Mucosa of gallbladder (tissue), 1 donor: Measurements from ENCODE around the gene FMNL2. TPM values are rescaled to one million over a fixed set of nuclear protein-coding genes. Genes with fewer than 3 reads are reported as not detected.
"Not testable (repeated sequence)": the region's sequence is repeated elsewhere in the genome, so short reads cannot be mapped to it uniquely, and the experiment has no call there.

Experiments used
- DNase-seq: peaks from one replicate; pipeline ENCODE4 v3.0.0-alpha.2; 2020; ENCODE audit warnings: low spot score
- total RNA-seq: library from RNA; stranded (reverse); gene quantifications from one replicate; pipeline ENCODE4 v1.2.1, GENCODE V29; 2021
- donor health status: DM: no; HTN: no; CAD: no.

The FMNL2 gene
- total RNA-seq, 1 donor from 2014 or later = 24.7 TPM

- no peak for DNase-seq
Observed at GRCh38 chr2:152470861-152471854, 136.2 kb downstream of the FMNL2 start.

- DNase-seq = no peak
Observed at GRCh38 chr2:152472481-152472887, 137.5 kb downstream of the FMNL2 start.

GRCh38 chr2:152473151-152473857, 138.3 kb downstream of the FMNL2 start:
- no peak for DNase-seq

GRCh38 chr2:152474523-152474922, 139.5 kb downstream of the FMNL2 start:
- DNase-seq = not testable (repeated sequence)

- DNase-seq = no peak
Observed at GRCh38 chr2:152475982-152476381, 141.0 kb downstream of the FMNL2 start.

- no peak for DNase-seq
Observed at GRCh38 chr2:152477347-152478092, 142.5 kb downstream of the FMNL2 start.

- DNase-seq = no peak
Observed at GRCh38 chr2:152479282-152479681, 144.3 kb downstream of the FMNL2 start.

GRCh38 chr2:152480821-152481399, 145.9 kb downstream of the FMNL2 start:
- DNase-seq = no peak

- DNase-seq = no peak
Observed at GRCh38 chr2:152481881-152482583, 147.1 kb downstream of the FMNL2 start.

GRCh38 chr2:152483276-152484063, 148.5 kb downstream of the FMNL2 start:
- no peak for DNase-seq

GRCh38 chr2:152485954-152486736, 151.2 kb downstream of the FMNL2 start:
- DNase-seq = no peak

- DNase-seq = no peak
Observed at GRCh38 chr2:152486737-152487400, 151.9 kb downstream of the FMNL2 start.

- DNase-seq = no peak
Observed at GRCh38 chr2:152488075-152488474, 153.1 kb downstream of the FMNL2 start.

- DNase-seq = no peak
Observed at GRCh38 chr2:152489364-152489763, 154.4 kb downstream of the FMNL2 start.

- no peak for DNase-seq
Observed at GRCh38 chr2:152490686-152491455, 155.9 kb downstream of the FMNL2 start.

- no peak for DNase-seq
Observed at GRCh38 chr2:152492131-152492530, 157.2 kb downstream of the FMNL2 start.

GRCh38 chr2:152492911-152493310, 157.9 kb downstream of the FMNL2 start:
- DNase-seq = no peak

GRCh38 chr2:152493417-152493816, 158.4 kb downstream of the FMNL2 start:
- DNase-seq = no peak
